D721Med (cell line): ENCODE results near the gene KIAA0753.

Experiments
- DNase-seq: peaks from one replicate; pipeline ENCODE4 v3.0.0; 2011; ENCODE audit warnings: low spot score; ENCODE audit not compliant: insufficient read length
- FAIRE-seq: peaks from 2 replicates; lab custom pipeline; 2011; peaks lifted over from hg19 to GRCh38; lab: Jason Lieb, UNC
- CTCF ChIP-seq: IDR thresholded peaks from 2 replicates; pipeline ENCODE4 v1.5.1; 2012; ENCODE audit warnings: mild to moderate bottlenecking, control low read depth; ENCODE audit not compliant: insufficient read depth; ENCODE audit errors: missing control alignments

KIAA0753 gene

DNA sequence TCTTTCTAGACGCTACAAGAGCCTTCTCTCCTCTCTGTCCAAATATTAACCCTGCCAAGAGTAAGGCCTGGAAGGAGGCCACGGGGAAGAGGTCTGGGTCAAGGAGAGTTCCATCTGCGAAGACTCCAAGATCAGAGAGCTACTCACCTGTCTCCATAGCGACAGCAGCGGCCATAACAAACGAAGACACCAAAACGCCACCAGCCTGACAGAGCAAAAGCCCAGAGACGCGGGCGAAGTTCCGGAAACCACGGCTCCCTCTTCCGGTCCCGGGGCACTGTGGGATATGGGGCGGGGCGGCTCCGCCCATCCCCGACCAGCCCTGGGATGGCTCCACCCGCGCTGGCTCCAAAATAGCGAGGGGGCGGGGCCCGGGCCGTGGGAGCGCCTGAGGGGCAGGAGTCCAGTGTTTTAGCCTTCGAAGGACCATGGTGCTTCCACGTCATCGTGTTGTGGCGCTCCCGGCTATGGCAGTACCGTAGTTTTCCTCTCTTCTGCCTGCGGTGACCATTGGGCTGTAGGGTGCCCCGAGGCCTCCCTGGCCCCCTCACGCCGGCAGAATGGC is 10.9 kb upstream of the KIAA0753 start, which contains the start of the genes C17orf100 and MED31:
Gene C17orf100 (plus strand): TSS at position 409 of the 565 bp plus-strand sequence. CDS start 152 bp downstream, at position 561.
Gene MED31 (minus strand): TSS at position 252 of the 565 bp plus-strand sequence. CDS start 77 bp downstream, at position 175.
- no peak for TF ChIP-seq CTCF
- FAIRE-seq: no peak

GRCh38 chr17:6648181-6648580 is 7.7 kb upstream of the KIAA0753 start:
- DNase-seq: no peak
- TF ChIP-seq CTCF: peak; percentile 28
- no peak for FAIRE-seq

More for the DNA sequence above, 10.9 kb upstream of the KIAA0753 start, which contains the start of the genes C17orf100 and MED31:
- peak; percentile 92 for DNase-seq

DNA sequence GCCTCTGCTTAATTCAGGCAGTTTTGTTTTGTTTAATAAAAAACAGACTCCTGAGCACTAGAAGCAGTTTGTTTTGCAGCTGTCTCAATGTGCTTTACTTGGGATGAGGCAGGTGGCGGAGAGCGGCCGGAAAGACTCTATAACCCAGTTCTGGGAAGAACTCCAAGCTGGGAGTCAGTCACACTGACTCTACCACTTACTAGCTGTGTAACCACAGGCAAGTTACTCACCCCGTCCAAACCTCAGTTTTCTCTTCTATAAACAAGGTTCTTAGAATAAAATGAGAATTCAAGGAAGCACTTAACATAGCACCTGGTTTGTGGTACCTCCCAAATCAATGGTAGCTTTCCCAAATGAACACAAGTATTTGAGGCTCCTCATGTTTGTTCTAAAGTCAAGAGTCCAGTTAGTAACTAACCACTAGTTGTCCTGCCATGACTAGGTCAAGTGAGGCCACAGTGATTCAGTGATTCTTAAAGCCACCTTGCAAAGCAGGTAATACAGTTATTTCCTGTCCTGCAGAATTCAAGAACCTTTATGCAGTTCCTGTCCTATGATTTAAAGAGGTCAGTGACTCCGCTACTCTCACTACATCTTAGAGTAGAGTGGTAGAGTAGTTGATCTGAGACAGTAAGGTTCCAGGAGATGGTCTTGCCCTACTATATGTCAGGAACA is 3.1 kb upstream of the KIAA0753 start:
- FAIRE-seq (no peak), DNase-seq (no peak)
- no peak for TF ChIP-seq CTCF

- no peak for FAIRE-seq
- no peak for DNase-seq
- TF ChIP-seq CTCF: no peak
Observed at GRCh38 chr17:6642592-6642991, 2.1 kb upstream of the KIAA0753 start.

- DNase-seq (no peak), FAIRE-seq (no peak)
- TF ChIP-seq CTCF: no peak
Observed at GRCh38 chr17:6641247-6641863, 844 bp upstream of the KIAA0753 start.

- no peak for DNase-seq
- FAIRE-seq: no peak
- no peak for TF ChIP-seq CTCF
Observed at GRCh38 chr17:6639586-6640535, 650 bp downstream of the KIAA0753 start.
